Stimulated activated CD4-positive, alpha-beta T cell treated with anti-CD3 and anti-CD28 coated beads, Interleukin-1b, Interleukin-23, amount 100 ng/mL, for 4 hours (primary cell): ENCODE data around the gene TMEM181.

Source experiments
- DNase-seq, 2 donors: peaks; one replicate each; pipeline ENCODE4 v3.0.0-alpha.2; 2020; ENCODE audit warnings: low read depth in 2 of 2

TMEM181 gene

DNA sequence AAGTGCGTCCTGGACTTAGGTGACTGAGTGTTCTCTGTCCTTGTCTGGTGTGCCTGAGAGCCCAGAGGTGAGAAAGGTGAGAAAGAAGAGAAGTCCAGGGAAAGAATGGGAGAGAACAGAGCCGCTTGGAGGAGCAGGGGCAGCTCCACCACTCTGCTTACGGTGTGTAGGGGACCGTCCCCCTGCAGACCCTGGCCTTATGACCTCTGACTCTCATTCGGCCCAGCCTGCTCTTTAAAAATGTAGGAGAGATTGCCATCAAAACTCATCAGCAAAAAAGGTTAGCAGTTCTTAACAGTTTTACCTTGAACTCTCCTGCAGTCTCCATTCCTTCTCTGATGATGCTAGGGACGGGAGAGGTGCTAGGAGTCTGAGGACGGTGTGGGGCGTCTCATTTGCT lies 2.0 kb downstream of the TMEM181 start:
- no peak for DNase-seq

DNA sequence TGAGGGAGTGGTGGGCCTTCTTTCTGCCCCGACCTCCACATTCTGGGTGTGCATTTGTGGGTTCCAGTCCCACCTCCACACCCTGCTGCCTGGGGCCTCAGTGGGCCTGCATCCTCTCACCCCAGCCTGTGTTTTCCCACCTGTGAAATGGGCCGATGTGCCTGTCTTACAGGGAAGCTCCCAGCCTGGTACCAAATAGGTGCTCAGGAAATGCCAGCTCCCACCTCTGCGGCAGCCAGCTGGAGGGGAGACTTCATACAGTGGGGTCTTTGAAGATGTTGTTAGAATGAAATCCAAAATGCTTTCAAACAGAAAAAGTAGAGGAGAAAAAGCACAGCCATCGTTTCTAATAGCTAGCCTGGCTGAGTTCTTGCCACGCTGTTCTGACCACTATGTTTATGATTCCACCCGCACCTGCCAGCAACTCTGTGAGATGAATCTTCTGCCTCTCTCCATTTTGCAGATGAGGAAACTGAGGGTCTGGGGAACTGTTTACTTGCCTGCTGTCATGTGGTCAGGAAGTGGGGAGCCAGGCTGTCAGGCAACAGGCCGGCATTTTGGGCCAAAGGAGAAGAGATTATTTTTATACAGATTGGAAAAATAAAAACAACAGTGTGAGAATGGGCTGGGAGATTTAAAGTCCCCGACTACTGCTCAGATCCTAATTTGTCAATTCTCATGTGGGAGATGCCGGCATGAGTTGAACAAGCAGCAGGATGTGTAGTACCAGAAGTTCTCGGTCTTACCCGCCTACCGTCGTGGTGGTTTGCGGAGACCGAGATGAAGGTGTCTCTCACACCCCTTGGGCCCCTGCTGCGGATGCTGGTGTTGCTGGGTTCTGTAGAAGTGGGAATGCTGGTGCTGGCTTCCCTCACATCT lies 4.6 kb downstream of the TMEM181 start:
- DNase-seq = no peak

DNA sequence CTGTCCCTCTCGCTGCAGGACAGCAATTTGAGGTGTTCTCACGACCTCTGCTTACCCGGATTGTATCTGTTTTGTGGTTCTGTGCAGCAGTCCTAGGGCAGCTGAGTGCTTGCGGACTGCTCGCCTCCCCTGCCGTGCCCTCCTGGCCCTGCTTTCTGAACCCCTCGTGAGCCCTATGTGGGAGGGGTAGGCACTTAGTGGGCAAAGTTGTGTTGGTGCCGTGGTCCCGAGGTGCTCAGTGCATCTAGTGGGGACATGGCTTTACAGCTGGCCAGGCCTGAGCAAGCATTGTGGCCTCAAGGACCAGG lies 5.2 kb downstream of the TMEM181 start:
- no peak for DNase-seq

DNA sequence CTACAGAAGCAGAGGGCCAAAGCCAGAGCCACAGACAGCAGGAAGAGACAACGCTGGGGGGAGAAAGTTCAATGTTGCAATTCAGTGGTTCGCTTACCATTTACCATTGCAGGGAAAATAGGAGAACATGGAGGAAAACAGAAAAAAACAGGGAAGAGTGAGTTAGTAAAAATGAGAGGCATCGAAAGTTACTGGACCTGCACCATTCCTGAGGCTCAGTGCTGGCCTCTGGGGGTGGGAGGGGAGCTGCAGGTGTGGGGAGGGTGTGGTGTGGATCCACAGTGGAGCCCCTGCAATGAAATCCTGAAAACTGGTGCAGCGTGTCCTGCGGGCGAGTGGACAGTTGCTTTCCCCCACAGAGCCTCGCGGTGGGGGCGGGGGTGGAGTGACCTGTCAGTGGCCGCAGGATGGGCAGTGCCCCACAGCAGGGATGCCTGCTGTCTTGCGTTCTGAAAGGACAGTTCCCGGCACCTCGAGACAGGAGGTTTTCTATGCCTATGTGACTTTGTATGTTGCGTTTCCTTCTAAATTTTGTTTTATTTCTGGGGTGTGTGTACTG lies 5.7 kb downstream of the TMEM181 start:
- no peak for DNase-seq

DNA sequence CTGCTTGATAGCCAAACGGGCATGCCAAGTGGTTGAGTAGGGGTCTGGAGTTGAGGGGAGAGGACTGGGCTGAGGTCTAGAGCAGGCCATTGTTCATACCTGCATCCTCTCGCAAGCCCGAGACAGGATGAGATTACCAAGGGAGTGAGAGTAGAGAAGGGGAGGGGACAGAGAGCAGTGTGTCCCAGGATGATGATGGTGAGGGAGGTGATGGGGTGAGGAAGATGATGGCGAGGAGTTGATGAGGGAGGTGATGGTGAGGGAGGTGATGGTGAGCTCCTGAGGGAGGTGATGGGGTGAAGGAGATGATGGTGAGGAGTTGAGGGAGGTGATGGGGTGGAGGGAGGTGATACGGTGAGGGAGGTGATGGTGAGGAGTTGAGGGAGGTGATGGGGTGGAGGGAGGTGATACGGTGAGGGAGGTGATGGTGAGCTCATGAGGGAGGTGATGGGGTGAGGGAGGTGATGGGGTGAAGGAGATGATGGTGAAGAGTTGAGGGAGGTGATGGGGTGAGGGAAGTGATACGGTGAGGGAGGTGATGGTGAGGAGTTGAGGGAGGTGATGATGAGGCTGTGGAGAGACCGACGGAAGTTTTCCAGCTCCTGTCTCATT lies 6.4 kb downstream of the TMEM181 start:
- no peak for DNase-seq

DNA sequence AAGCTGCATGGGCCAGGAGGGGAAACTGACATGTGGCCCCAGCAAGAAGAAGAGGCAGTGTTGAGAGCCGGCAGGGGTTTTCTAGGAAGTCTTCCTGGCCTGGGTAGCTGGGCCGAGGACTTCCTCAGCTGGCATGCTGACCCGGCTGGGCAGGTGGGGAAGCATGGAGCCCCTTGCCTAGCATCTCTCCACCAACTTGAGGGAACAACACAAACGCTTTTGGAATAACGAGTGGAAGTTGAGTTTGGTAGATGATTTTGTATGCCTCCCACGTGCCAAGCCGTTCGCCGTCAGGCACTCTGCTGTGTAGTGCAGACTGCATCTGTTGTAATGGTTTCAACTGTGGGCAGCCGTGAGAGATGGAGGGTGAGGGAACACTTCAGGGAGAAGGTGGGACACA lies 7.3 kb downstream of the TMEM181 start:
- no peak for DNase-seq

DNA sequence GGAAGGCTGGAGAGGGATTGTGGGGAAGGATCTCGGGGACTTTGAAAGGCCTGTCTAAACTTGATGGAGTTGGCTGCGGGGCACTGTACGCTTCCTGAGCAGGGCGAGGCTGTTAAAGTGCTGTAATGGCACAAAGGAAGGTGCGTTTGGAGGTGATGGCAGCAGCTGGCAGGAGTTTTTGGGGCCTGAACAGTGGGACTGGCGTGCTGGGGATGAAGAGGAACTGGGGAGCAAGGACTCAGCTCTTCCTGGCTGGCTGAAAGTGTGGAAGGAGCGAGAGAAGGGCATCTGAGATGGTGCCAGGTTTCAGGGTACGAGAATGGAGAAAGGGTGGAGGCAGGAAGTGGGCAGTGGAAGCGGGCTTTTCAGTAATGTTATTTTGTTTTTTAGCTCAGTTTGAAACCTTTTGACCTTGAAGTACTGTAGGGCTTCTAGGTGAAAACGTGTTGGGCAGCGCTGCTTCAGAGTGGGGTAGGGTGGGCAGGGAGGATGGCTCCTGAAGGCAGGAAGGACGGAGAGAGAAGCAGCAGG lies 8.0 kb downstream of the TMEM181 start:
- DNase-seq = no peak

DNA sequence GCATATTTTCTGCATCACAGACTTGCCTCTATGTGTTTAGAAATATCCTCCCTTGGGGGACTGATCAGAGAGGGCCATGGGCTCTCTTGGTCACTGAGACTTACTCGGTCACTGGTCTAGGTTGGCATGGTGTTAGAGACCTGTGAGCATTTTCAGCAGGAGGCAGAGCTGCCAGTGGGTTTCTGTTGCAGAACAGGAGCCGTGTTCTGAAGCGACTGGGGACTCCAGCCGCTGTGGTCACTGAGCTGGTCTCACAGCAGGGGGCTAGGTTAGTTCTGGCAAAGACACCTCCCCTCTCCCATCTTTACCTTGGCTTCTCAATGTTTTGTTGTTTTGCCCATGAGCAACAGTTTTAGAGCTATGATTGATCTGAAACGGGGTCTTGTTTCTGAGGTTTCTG lies 8.7 kb downstream of the TMEM181 start:
- no peak for DNase-seq

DNA sequence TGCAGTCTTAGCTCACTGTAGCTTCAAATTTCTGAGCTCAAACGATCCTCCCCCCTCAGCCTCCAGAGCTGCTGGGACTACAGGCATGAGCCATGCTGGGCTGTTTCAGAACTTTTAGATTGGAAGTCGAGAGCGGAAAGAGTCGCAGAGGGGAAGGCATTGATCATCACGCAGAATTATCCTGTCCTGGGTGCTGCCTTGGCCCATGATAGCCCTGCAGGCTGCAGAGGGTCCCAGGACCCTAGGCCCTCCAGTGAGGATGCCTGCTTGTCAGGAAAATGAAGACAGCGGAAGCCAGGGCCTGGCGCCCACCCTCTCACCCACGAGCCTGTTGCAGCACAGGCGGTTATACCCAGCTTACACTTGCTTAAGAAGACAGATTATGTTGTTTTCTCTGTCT lies 9.1 kb downstream of the TMEM181 start:
- no peak for DNase-seq

DNA sequence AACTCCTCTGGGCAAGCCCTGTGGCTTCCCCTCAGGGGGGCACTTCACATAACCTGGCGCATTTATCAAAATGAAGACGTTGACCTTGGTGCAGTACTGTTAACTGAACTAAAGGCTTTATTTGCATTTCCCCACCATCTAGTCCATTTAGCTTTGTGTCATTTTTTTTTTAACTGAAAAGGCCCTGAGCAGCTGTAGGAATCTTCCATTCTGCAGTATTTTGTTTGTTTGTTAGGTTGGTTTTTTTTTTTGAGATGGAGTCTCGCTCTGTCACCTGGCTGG lies 10.7 kb downstream of the TMEM181 start:
- DNase-seq = no peak

DNA sequence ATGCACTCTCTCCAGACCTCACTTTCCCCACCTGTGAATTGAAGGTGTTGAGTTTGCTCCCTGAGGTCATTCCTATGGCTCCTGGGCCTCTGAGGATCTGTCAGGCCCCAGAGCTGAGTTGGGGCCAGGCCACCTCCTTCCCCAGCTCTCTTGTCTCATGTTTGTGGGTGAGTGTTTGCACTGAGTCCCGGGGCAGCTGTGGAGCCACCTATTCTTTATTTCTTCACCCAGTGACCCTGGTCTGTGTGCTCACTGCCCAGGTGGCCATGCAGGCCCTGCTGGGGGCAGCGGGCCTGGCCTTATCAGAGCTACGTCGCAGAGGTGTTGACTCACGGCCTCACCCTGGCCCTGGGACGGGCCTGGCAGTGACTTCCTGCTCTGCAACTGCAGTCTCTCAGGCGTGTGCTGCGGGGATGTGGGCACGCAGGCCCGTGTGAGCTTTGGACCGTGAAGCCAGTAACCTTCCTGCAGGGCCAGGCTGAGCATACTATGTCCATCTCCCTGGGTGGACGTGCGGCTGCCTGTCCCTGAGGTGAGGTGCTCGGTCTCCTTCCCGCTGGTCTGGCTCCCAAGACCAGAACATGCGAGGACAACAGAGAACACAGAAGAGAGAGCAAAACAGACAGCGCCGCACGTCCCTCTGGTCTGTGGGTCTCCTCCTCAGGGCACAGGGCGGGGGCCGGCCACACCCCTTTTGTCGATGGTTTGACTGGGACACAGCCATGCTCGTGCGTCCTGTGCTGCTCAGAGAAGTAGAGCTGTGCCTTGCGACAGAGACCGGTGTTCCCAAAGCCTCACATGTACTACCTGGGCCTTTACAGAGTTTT lies 12.1 kb downstream of the TMEM181 start:
- no peak for DNase-seq

DNA sequence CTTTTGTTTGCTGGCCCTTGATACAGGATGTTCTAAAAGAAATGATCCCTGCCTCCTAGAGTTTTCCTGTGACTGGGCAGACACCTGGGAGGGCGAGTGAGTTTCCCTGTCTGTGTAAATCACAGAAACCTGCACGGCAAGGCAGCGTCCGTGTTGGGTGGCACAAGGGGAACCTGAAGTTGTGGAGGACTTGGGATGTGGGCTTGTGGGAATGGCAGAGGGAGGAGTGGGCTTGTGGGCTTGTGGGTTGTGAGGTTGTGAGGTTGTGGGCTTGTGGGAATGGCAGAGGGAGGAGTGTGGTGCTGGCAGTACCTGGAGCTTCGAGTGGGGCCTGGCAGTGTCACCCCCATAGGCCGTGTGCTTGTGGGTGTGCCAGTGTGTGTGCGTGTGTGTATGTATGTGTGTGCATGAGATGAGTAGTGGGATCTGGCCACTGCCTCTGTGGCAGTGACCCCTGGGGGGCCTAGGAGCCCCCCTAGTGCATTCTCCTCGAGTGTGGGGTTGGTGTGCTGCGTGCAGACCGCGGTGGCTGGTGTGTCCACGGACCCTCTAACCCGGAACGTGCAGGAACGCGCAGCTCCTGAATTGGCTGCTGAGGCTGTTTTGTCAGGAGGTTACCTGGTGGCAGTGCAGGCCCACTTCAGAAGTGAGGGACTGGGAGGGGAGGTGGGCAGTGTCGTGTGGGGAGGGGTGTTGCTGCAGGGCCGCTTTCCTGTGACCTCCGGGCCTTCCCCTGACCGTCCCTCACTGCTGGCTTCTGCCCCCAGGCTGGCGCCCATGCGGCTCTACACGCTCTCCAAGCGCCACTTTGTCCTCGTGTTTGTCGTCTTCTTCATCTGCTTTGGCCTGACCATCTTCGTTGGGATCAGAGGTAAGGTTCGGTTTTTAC lies 13.0 kb downstream of the TMEM181 start:
- no peak for DNase-seq

DNA sequence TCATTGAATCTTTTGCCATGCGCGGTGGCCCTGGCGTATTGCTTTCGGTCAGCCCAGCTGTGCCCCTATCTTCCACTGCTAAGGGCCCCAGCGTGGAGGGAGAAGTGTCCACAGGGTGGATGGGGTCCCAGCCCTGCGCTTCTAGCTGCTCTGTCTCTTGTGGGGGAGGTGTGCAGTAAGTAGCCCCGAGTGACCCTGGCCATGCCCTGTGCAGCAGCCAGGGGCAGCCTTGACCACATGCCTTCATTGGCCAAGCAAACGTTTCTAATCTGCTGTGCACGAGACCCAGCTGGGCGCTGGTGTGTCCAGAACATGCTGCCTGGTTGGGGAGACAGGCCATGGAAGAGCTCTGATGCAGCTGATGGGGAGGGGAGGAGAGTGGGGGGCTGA lies 13.6 kb downstream of the TMEM181 start:
- no peak for DNase-seq

DNA sequence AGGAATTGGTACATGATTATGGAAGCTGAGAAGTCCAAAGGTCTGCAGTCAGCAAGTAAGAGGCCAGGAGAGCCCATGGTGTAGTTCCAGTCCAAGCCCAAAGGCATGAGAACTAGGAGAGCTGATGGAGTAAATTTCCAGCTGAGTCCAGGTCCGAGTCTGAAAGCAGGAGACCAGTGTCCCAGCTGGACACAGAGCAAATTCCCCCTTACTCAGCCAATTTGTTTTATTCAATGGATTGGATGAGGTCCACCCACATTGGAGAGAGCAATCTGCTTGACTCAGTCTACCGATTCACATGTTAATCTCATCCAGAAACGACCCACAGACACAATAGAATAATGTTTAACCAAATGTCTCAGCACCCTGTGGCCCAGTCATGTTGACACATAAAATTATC lies 14.9 kb downstream of the TMEM181 start:
- no peak for DNase-seq

DNA sequence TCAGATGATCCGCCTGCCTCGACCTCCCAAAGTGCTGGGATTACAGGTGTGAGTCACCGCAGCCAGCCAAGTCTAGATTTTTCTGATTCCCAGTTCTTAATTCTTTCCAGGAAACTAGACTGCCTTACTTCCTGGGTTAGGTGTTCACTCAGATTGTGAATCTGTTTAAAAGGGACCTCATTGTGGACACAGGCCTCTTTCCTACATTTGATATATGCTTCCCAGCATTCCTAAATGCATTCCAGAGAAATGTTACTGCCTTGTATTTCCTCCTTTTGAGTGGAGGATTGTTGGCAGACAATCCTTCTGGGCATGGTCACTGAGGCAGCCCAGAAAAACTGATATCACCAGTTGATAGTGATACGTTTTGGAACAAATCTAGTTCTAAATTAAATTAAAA lies 15.7 kb downstream of the TMEM181 start:
- no peak for DNase-seq

DNA sequence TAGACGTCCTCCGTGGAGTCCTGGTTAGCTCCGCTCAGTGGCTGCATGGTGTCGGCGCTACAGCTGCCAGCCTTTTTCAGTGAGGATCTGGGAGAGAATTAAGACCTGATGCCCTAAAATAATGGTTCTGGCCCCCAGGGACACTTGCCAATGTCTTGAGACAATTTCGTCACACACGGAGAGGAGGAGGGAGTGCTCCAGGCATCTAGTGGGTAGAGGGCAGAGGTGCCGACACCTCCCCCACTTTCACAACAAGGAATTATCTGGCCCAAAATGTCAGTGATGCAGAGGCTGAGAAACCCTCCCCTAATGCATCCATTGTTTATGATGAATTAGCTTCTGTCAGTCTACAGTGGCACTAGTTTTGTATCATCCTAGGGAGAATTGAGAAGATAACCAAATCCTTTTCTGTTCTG lies 24.4 kb downstream of the TMEM181 start:
- no peak for DNase-seq

DNA sequence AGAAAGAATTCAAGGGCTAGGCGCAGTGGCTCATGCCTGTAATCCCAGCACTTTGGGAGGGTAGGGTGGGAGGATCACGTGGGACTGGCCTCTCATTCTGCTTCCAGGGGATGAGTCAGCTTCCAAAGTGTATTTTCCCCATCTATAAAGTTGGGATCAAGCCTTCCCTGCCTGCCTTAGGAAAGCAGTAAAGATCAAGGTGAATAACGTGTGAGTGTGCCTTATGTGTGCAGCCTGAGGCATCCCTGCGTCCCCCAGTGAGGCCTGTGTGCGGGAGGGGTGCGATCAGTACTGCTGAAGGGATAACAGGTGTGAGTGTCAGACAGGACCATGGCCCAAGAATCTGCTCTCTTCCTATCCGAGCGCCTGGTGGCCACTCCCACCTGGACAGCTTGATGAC lies 26.8 kb downstream of the TMEM181 start:
- no peak for DNase-seq

DNA sequence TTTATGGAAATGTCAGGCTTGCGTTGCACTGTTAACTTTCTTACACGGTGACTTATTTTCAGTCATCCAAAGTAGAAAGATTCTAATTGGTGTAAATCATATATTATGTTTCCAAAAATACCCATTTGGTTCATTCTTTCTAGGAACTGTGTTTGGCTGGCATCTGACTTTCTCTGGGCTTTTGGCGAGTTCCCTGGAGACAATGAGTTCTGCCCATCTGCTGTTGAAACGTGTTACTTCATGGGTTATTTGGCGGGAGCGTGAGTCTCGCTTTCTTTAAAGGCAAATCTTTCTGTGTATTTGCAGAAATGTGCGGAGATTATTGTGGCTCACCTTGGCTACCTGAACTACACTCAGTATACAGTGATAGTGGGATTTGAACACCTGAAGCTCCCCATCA lies 29.5 kb downstream of the TMEM181 start:
- DNase-seq = no peak

DNA sequence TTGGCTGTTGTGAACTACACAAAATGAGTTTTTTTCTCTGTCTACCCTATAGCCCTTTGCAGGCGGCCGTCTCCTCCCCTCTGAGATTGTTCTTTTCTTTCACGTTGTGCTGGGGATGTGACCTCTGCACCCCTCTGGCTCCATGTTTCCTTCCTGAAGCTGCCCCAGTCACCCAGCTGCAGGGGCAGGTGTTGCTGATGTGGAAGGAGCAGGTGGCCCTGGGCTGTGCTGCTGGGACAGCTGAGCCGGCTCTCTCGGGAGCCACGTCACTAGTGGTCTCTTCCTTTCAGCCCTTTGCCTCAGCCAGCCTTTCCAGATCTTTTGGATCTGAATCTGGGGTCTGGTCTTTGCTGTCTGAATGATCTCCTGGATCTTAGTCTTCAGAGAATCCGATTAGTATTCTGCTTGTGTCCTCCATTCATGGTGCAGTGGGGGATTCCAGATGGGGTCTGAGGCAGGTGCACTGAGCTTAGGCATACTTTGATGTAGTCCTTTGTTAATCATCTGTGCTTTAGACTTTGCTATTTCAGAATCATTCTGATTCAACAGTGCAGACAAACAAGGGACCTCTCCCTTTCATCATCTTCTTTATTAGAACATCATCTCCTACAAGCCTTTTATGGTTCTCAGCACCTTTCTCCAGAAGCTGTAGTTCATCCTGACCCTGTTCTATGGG lies 31.4 kb downstream of the TMEM181 start:
- DNase-seq = no peak

DNA sequence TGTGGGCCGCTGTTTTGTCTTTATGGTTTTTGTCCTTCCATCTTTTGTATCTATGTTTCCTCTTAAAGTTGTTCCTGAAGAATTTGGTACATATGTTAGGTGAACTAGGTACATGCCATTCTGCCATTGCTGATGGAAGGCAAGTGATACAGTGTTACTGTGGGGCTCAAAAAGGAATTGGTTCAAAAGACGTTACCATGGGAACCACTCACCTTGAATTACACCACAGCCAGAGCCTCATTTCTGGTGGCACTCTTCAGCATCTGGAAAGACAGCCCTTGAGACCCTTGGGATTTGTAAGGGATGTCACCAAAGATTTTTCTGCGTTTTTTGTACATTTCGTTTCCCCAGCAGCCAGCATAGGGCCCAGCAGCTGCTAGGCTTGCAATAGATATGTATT lies 31.9 kb downstream of the TMEM181 start:
- no peak for DNase-seq

DNA sequence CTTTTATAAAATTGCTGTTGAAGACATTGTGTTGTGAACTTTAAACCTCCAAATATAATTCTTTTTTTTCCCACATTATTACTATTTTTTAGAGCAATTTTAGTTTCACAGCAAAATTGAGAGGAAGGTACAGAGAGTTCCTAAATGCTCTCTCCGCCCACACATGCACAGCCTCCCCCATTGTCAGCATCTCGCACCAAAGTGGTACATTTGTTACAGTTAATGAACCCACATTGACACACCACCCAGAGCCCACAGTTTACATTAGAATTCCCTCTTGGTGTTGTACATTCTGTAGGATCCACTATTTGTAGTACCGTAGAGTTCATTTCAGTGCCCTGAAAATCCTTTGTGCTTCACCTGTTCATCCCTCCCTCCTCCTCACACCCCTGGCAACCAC lies 33.8 kb downstream of the TMEM181 start:
- no peak for DNase-seq
